OCI-LY7 (cell line): ENCODE results near the gene CASKIN1.

ENCODE experiments used
- CTCF ChIP-seq: fragments of 200-600 bp; sonication (generic); conservative IDR thresholded peaks from 2 replicates; pipeline ENCODE4 v1.5.1; 2014; ENCODE audit warnings: mild to moderate bottlenecking, antibody characterized with exemption, low read length, moderate library complexity, mixed read lengths
- EZH2phosphoT487 ChIP-seq: fragments of 200-600 bp; sonication (generic); IDR thresholded peaks from 2 replicates; pipeline ENCODE4 v1.6.1; 2018; ENCODE audit warnings: low read depth, borderline replicate concordance, mild to moderate bottlenecking, mixed run types, antibody characterized with exemption, low read length, moderate library complexity, mixed read lengths

DNA sequence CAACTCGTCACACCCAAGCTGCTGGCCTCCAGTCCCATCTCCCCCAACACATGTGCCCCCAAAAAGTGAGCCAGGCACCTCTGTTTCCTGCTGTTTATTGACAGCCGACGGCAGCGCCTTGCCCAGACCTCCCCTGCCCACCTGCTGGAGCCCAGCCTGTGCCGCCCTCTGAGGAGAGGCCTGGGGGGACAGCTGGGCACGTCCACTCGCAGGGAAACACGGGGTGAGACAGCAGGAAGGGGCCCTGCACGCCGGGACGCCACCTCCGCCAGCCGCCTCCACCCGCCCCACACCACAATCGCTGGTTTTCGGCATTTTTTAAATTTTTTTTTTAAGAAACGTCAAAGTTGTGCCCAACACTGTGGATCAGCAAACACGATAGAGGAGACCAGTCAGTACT is 19.3 kb downstream of the CASKIN1 start:
- TF ChIP-seq CTCF (no peak), EZH2phosphoT487 (no peak)
